Measurements from ENCODE around the gene PEPD.

The PEPD gene

DNA sequence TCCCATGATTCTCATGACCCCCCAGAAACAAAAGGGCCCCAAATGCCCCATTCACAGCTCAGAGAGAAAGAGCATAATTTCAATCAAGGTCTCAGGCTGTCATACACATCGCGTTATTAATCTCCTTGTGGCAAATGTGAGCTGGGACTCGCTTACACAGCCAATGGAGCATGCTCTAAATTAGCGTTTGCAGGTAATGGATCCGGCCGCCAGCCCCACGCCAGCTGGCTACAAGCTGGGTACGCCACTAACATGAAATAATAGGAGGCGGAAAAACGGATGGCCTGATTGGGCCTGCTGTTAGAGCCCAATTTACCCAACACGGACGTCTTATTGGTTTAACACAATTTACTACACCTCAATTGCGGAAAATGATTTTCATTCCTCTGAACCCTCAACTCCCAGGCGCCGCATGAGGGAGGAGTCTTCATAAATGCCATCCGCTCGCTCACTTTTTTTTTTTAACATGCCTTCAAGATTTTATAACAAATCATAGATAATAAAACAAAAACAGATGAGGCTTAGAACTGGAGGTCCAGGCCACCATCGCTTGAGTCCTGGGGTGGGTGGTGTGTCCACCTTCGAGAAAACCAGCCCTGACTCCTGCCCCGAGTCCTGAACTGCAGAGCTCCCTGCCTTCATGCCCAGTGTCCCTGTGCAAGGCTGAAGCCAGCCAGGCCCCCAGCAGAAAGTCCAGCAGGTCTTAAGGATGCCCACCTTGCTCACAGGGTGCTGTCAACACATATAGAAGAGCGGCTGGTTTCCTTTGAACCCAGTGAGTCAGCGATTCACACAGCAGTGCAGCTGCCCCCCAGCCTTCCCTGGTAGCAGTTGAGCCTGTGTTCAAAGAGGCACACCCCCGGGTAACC, 62.1 kb downstream of the PEPD start:
- TF ChIP-seq, protein P1, sequence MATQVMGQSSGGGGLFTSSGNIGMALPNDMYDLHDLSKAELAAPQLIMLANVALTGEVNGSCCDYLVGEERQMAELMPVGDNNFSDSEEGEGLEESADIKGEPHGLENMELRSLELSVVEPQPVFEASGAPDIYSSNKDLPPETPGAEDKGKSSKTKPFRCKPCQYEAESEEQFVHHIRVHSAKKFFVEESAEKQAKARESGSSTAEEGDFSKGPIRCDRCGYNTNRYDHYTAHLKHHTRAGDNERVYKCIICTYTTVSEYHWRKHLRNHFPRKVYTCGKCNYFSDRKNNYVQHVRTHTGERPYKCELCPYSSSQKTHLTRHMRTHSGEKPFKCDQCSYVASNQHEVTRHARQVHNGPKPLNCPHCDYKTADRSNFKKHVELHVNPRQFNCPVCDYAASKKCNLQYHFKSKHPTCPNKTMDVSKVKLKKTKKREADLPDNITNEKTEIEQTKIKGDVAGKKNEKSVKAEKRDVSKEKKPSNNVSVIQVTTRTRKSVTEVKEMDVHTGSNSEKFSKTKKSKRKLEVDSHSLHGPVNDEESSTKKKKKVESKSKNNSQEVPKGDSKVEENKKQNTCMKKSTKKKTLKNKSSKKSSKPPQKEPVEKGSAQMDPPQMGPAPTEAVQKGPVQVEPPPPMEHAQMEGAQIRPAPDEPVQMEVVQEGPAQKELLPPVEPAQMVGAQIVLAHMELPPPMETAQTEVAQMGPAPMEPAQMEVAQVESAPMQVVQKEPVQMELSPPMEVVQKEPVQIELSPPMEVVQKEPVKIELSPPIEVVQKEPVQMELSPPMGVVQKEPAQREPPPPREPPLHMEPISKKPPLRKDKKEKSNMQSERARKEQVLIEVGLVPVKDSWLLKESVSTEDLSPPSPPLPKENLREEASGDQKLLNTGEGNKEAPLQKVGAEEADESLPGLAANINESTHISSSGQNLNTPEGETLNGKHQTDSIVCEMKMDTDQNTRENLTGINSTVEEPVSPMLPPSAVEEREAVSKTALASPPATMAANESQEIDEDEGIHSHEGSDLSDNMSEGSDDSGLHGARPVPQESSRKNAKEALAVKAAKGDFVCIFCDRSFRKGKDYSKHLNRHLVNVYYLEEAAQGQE (IDR thresholded peaks at IDR 0.05; ENCODE audit: insufficient replicate concordance, low read depth), result no peak
- TF ChIP-seq POLR2AphosphoS5 (IDR thresholded peaks at IDR 0.05; ENCODE audit: low read depth), result no peak
- TF ChIP-seq GABPA (IDR thresholded peaks at IDR 0.05; ENCODE audit: low read depth), result no peak
- TF ChIP-seq SPI1 (IDR thresholded peaks at IDR 0.05; ENCODE audit: borderline replicate concordance, low read depth), result no peak
- TF ChIP-seq, protein P2, sequence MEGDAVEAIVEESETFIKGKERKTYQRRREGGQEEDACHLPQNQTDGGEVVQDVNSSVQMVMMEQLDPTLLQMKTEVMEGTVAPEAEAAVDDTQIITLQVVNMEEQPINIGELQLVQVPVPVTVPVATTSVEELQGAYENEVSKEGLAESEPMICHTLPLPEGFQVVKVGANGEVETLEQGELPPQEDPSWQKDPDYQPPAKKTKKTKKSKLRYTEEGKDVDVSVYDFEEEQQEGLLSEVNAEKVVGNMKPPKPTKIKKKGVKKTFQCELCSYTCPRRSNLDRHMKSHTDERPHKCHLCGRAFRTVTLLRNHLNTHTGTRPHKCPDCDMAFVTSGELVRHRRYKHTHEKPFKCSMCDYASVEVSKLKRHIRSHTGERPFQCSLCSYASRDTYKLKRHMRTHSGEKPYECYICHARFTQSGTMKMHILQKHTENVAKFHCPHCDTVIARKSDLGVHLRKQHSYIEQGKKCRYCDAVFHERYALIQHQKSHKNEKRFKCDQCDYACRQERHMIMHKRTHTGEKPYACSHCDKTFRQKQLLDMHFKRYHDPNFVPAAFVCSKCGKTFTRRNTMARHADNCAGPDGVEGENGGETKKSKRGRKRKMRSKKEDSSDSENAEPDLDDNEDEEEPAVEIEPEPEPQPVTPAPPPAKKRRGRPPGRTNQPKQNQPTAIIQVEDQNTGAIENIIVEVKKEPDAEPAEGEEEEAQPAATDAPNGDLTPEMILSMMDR (IDR thresholded peaks at IDR 0.05; ENCODE audit: insufficient read depth, low read length), result no peak
- no peak for DNase-seq (ENCODE audit: low read depth in 1 of 2, low spot score in 1 of 2)
- Histone ChIP-seq H3K4me3 (replicated peaks; ENCODE audit: insufficient read depth, low read length) (no peak overlapping the region), H3K27me3 (ENCODE audit: insufficient read depth, poor library complexity, severe bottlenecking) (no peaks in the 10 kb centered on the region), H3K27ac (replicated peaks) (no peak overlapping the region)

DNA sequence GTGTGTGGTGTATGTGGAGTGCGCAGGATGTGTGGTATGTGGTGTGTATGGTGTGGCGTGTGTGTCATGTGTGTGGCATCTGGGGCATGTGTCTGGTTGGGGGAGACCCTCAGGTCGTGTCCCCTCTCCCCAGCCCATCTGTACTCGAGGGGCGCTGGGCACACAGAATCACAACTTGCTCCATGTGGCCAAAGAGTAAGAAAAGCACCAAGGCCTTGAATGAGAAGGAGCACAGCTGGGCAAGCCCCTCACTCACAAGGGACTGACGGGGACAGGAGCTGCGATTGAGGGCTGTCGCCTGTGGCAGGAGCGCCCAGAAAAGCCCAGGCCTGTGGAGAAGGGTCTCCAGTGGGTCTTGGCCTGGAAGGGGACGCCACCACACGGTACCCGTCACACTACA, 62.8 kb downstream of the PEPD start:
- TF ChIP-seq SPI1 (IDR thresholded peaks at IDR 0.05; ENCODE audit: borderline replicate concordance, low read depth) (no peak), POLR2AphosphoS5 (IDR thresholded peaks at IDR 0.05; ENCODE audit: low read depth) (no peak), GABPA (IDR thresholded peaks at IDR 0.05; ENCODE audit: low read depth) (no peak)
- TF ChIP-seq, protein P2 (IDR thresholded peaks at IDR 0.05; ENCODE audit: insufficient read depth, low read length), result no peak
- TF ChIP-seq, protein P1 (IDR thresholded peaks at IDR 0.05; ENCODE audit: insufficient replicate concordance, low read depth), result no peak
- no peak for DNase-seq (ENCODE audit: low read depth in 1 of 2, low spot score in 1 of 2)

DNA sequence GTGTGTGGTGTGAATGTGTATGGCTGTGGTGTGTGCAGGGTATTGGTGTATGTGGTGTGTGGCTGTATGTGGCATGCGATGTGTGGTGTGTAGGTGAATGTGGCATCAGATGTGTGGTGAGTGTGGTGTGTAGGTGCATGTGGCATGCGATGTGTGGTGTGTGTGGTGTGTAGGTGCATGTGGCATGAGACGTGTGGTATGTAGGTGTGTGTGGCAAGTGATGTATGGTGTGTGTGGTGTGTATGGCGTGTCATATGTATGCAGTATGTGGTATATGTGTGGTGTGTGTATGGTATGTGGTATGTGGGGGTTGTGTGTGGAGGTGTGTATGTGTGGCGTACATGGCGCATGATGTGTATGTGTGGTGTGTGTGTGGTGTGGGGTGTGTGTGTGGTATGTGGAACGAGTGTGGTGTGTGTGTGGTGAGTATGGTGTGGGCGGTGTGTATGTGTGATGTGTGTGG, 63.4 kb downstream of the PEPD start:
- Histone ChIP-seq H3K27ac (replicated peaks) (no peak overlapping the region), H3K4me3 (replicated peaks; ENCODE audit: insufficient read depth, low read length) (no peak overlapping the region), H3K27me3 (ENCODE audit: insufficient read depth, poor library complexity, severe bottlenecking) (no peaks in the 10 kb centered on the region)
- DNase-seq (ENCODE audit: low read depth in 1 of 2, low spot score in 1 of 2), result no peak
- TF ChIP-seq SPI1 (IDR thresholded peaks at IDR 0.05; ENCODE audit: borderline replicate concordance, low read depth) (no peak), POLR2AphosphoS5 (IDR thresholded peaks at IDR 0.05; ENCODE audit: low read depth) (no peak), GABPA (IDR thresholded peaks at IDR 0.05; ENCODE audit: low read depth) (no peak)
- TF ChIP-seq, protein P2 (IDR thresholded peaks at IDR 0.05; ENCODE audit: insufficient read depth, low read length), result no peak
- TF ChIP-seq, protein P1 (IDR thresholded peaks at IDR 0.05; ENCODE audit: insufficient replicate concordance, low read depth), result no peak

More for the DNA sequence above, 62.8 kb downstream of the PEPD start:
- no peak overlapping the region for H3K27ac ChIP-seq (replicated peaks)
- H3K27me3 ChIP-seq (ENCODE audit: insufficient read depth, poor library complexity, severe bottlenecking), result no peaks in the 10 kb centered on the region
- no peak overlapping the region for H3K4me3 ChIP-seq (replicated peaks; ENCODE audit: insufficient read depth, low read length)

Measured in HL-60 (cell line).